Fibroblast of peridontal ligament (primary cell): ENCODE results near the gene MAST4.

Experiments used
- DNase-seq: peaks from one replicate; pipeline ENCODE4 v3.0.0-alpha.2; 2010; ENCODE audit errors: extremely low read depth

Gene MAST4

DNA sequence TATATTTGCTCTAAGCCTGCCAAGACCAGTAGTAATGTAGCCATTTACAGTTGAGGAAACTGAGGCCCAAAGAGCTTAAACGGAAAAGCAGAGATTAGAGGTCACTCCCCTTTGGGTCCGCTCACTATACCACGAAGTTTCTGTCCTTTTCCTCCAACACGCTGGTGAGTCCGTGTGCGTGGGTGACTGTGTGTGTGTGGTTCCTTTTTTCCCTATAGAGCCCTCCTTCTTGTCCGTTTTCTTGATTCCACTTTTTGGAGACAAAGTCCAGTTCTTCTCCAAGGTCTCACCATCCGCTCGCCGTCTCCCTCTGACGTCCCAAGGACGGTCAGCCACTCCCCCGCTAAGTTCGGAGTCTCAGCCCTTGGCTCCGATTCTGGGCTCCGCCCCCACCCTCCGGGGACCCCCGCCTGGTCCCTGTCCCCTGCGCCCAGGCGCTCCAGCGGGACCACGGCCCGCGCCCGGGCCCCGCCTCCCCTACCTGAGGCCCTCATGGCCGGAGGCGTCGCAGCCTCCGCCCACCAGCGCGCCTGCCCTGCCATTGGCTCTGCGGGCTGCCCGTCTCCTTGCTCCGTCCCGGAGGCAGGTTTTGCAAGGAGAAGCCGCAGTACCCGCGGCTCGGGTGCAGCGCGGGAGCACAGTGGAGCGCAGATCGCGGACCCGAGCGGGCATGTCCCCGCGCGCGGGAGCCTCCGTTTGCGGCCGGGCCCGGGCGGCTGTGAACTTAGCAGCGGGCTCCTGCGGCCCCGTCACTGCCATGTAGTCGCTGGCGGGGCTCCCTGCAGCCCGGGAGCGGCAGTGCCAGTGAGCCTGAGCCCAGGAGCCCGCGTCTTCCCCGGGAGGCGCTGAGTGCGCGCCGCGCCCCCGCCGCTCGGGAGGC is at the start of gene MAST4:
TSS of gene MAST4 (plus strand) at position 638 of the 880 bp plus-strand sequence. CDS start 263 bp downstream, outside the sequence.
- peak; percentile 71 for DNase-seq

DNA sequence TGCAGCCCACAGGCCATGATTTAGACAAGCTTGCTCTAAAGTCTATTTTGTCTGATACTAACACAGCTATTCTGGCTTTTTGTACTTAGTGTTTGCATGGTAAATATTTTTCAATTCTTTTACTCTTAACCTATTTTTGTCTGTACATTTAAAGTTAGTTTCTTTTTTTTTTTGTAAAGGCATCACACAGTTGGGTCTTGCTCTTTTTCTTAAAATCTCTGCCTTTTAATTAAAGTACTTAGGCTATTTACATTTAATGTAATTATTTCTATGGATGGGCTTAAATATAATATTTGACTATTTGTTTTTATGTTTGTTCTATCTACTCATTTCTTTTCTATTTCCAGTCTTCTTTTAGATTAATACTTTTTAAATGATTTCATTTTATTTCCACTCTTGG is 49.7 kb upstream of the MAST4 start:
- no peak for DNase-seq

DNA sequence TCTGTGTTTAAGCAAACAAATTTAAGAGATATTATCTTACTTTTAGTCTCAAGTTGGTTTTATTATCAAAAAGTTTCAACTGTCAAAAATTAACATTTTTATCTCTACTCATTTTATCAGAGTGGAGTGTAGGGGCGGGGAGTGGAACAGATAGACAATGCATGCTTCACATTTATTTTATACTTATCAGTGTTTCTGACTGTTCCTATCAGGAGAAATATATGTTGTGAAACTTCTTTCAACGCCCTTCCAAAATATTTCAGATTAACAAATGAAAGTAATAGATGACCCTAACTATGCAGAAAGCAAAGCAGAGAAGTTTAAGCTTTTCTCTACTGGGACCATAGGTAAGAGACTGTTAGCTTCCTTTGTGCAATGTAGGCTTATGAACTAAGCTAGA is 44.9 kb upstream of the MAST4 start:
- no peak for DNase-seq

DNA sequence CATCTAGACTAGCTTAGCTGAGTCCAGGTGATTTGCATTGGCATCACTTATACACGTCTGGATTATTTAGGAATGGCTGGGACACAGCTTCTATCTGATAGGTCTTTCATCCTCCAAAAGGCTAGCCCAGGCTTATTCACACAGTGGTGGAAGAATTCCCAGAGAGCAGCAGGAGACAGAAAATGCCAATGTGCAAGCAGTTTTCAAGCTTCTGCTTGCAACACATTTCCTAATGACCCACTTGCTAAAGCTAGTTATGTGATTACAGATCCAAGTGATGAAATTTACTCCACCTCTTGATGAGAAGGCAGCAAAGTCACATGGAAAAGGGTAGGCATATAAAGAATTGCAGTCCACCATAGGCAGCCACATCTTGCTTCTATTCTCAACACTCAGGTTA is 44.2 kb upstream of the MAST4 start:
- DNase-seq, result no peak

DNA sequence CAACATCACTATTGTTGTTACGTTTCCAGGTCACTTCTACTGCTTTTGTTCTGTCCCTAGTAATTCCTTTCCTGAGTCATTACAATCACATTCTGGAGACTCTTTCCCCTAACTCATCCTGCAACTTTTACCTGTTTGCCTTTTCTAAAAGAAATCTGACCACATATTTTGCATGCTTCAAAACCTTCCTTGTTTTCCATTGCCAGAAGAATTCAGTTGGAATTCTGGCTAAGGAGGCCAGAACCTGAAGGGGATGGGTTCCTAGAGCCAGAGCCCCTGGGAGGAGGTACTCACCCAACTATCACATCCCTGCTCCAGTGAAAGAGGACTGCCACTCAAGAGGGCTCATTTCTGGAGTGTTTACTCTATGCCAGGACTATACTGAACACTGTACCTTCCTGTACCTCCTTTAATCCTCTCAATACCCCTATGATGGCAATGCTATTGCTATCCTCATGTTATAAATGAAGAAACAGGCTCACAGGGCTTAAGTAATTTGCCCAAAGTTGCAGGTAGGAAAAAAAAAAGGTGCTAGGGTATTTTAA is 42.8 kb upstream of the MAST4 start:
- DNase-seq, result no peak

DNA sequence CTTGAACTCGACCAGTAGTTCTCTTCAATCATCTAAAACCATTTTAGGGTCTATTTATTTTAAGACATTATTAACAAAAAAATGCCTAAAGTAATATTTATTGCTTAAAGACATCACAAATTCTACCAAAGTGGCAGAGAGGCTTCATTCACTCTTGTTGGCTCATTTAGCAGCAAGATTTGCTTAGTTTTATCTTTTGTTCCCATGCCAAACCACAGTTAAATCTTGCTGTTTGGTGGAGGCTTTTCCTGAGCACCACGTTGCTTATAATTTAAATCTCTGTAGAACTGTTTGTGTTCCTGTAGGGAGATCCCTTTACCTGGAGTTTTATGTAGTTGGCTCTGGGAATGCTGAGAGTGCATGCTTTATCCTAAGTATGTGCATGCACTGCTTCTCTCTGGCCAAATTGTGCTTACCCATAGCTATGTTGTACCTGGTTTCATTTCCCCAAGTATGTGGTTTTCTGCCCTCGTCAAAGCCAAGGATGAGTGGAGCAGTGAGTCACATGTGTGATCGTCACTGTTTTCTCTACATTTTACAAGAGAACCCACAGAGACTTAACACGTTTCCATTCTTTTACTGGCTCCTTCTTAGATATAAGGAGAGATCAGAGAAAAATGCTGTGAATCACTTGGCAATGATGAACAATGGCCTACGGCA is 42.1 kb upstream of the MAST4 start:
- no peak for DNase-seq

DNA sequence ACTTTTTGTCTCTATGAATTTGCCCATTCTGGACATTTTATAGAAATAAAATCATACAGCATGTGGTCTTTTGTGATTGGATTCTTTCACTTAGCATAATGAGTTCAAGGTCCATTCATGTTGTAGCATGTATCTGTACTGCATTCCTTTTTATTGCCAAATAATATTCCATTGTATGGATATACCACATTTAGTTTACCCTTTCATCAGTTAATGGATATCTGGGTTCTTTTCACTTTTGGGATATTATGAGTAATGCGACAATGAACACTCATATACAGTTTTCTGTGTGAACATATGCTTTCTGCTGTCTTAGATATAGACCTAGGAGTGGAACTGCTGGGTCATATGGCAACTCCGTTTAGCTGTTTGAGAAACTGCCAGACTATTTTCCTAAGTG is 41.3 kb upstream of the MAST4 start:
- no peak for DNase-seq

DNA sequence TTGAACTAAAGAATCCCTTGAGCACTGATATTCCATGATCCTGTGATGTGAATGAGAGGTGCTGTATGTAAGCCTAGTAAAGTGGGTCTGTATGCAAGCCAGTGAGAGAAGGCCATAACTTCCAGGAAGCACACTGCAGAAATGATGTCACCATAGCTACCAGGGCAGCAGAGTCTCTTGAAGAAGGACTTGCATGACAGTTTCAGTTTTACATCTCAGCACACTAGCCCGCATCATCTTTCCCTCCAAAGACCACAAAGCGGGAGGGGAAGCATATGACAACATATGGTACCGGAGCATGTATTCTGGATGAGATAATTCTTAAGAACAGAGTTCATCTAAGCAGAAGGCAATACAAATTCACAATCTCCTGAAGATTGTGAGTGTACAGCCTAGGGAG is 37.6 kb upstream of the MAST4 start:
- no peak for DNase-seq

DNA sequence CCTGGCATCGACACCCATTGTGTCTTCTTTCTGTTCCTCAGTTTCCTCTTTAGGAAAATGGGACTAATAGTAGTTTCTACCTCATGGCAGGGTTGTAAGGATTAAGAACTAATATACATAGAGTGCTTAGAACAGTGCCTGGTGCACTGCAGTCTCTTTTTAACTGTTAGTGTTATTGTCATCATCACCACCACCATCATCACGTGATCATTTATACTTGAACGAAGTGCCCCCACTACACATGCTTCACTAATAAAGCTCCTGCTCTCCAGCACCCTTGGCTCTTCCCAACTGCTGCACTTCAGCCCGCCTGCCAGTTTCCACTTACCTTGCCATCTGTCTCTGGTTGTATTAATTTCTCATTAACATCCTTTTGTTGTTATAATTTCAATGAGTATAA is 35.8 kb upstream of the MAST4 start:
- no peak for DNase-seq

DNA sequence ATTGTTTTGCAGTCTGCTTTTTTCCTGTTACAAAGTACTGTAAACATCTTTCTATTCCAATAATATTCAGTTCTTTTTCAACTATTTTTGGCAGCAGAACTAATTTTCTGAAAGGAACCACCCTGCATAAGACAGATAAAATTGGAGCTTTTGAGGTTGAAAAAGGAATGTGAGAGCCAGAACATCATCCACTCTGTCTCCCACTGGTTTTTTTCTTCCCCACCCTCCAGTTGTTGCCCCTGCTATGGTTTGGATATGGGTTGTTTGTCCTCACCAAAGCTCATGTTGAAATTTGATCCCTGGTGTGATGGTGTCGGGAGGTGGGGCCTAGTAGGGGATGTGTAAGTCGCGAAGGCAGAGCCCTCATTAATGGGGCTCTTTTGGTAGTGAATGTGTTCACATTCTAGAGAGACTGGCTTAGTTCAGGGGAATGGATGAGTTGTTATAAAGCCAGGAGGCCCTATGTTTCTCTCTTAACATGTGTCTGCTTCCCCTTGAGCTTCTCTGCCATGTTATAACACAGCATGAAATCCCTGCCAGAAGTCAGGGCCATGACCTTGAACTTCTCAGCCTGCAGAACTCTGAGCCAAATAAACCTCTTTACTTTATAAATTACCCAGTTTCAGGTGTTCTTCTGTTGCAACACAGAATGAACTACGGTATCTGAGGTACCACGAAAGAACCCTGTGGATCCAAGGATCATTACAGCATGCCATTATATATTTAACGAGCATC is 34.8 kb upstream of the MAST4 start:
- no peak for DNase-seq

DNA sequence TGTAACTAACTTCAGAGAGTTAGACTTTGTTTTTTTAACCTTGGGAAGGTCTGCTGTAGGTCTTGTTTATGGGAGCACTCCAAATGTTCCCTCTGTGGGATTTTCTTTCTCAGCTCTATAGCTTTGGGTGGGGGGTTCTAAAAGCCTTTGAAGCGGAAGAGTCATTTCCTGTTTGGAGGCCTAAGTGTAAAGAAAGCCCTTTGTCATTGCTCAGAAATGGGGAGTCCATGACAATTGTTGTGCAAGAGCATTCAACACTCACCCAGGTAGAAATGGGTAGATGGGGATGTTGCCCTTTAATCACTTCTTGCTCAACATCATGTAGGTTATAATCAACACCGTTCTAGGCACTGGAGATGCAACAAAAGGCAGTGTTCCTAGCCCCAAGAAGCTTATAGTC is 30.3 kb upstream of the MAST4 start:
- no peak for DNase-seq

DNA sequence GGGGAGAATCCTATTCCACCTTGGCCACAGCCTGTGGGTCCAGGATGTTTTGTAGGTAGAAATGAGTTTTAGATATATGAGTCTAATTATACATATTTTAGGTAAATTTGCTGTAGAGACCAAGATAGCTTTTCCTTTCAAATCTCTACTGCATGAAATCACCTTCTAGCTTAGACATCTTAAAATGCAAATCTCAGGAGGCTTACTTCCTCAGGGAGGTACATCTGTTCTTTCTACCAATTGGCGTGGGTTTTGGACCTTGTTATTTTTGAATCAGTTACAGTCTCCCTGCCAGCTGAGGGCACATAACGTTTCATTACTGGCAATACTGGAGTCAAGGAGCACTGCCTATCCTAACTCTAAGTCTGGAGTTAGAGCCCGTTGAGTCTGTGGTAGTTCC is 28.7 kb upstream of the MAST4 start:
- DNase-seq, result no peak

DNA sequence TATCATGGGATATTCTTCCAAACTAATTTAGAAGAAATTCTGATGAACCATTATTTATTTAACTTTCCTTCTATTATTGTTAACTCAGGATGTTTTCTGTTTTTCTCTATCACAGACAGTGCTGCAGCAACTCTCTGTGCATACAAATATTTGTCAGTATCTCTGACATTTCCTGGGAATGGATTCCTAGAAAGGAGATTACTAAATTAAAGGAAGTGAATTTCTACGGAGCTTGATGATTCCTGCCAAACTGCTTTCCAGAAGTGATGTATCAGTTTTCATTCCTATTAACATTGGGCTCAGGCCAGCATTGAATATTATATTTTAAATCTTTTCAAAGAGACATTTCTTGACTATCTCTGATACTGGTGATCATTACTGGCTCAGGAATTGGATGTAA is 26.0 kb upstream of the MAST4 start:
- DNase-seq, result no peak

DNA sequence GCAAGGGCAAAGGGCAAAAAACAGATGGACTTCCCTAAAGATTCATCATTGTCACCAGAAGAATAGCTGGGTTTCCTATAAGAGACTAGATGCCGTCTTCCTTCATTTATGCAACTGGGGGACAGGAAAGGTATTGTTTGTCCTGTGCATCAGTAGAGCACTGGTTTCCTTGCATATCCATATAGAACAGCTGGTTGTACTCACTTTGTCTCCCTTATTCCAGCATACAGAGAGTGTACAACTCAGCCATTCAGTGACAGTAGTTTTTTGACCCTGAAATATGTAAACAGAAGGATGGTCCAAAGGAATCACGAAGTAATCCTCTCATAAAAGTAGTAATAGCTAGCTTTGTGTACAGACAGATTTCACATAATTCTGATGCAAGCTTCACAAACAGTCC is 22.5 kb upstream of the MAST4 start:
- DNase-seq, result no peak

DNA sequence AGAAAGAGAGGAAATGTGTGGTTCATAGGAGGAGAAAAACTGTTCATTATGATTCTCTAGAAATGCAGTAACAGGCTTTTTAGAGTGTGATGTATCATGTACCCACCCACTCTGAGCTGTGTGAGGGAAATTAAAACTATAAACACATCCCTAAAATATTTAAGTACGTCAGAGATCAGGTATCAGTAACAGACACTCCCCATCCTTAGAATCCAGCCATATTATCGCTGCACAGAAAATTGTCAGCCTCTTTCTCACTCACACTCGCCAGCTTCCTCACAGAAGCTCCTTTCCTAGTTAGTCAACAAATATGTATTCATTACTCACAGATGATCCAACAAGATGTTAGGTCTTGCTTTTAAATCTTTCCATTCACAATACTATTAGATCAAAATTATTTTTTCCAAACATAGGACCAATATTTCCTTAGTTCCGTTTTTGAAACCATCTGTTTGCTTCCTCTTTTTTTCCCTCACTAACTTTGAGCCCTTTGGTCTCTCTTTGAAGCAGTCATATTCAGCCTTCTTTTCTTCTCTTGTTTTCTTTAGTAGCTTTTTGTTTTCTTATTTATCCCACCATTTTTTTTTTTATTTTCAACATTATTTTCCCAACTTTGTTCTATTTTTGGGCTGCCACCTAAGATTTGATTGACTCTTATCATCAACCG is 13.6 kb upstream of the MAST4 start:
- DNase-seq, result no peak

DNA sequence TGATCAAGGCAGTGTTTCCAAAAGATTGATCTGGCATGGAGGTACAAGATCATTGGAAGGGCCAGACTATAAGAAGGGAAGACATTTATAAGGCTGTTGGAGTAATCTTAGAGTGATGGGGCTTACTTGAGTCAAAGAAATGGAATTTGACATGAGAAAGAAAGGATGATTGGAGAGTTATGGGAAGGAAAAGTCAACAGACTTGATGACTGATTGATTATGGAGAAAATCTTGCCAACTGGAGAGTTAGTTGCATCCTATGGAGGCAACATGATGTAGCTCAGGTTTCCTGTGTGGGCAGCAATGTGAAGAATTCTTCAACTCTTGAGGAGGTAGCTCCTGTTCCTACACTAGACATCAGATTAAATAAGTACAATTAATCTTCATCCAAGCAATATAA is 10.9 kb upstream of the MAST4 start:
- no peak for DNase-seq

DNA sequence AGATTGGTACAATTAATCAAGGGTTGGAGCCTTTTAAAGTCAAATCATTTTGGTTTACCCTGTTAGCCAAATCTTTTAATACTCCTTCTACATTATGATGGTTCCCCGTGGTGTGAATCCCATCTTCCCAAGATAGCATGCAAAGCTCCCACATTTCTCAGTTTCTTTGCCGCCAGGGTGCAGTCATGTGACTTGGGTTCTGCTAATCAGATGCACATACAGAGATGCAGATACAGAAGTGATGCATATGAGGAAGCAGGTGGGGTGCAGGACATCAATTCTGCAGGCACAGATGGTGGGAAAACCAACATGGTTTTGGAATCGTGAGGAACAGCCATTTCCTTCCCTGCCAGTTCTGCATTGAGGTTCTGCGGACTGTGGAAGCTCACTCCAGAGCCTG is 8.4 kb upstream of the MAST4 start:
- DNase-seq, result no peak

DNA sequence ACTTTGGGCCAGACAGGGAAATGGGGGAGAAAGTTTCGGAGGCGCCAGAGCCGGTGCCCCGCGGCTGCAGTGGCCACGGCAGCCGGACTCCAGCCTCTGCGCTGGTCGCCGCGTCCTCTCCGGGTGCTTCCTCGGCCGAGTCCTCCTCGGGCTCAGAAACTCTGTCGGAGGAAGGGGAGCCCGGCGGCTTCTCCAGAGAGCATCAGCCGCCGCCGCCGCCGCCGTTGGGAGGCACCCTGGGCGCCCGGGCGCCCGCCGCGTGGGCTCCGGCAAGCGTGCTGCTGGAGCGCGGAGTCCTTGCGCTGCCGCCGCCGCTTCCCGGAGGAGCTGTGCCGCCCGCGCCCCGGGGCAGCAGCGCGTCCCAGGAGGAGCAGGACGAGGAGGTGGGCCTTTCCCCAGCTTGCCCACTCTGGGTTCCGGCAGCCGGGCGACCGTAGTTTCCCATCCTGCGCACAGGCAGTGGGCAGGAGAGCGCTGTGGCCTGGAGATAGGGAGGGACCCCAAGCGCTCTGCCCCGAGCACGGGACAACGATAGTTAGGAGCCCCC is 516 bp downstream of the MAST4 start:
- DNase-seq, result peak; percentile 1

DNA sequence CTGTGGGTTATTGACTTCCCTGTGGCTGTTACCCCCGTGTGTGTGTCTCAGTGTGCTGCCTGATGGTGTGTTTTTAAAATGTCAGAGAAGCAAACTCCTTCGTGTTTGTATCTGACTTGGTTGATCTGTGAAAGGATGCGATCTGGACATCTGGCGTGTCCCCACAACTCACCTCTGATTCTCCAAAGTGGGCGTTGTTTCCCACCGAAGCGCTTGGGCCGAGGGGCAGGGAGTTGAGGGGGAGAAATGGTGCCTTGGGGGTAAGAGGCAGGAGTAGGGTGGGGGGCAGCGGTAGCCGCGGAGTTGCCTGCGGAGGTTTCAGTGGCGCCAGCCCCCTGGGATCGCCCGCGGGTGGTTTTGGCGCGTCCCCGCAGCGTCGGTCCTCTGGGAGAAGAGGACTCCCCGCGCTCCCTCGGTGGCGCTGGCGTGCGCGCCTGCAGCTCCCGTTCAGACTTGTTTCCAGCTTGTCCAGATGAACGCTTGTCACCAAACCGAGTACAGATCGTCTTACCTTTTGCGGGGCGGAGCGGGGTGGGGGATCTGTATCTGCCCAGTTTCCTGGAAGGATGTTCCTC is 1.1 kb downstream of the MAST4 start:
- peak; percentile 1 for DNase-seq

DNA sequence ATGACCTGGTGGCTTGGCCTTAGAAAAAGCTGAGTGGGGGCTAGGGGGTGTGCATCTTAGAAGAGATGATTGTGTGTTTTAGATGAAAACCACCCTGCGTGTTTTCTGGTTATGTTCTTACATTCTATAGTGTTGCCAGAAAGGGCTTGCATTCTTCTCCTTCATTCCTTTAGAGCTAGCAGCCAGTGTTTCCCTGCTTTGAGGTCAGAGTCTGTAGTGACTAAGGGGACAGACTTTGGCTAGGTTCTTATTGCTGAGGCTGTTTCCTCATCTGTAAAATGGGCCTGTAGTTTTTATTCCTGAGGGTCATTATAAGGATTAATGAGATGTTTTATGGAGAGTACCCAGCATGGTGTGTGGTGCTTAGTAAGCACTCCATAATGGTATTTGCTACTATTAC is 6.4 kb downstream of the MAST4 start:
- DNase-seq, result no peak

DNA sequence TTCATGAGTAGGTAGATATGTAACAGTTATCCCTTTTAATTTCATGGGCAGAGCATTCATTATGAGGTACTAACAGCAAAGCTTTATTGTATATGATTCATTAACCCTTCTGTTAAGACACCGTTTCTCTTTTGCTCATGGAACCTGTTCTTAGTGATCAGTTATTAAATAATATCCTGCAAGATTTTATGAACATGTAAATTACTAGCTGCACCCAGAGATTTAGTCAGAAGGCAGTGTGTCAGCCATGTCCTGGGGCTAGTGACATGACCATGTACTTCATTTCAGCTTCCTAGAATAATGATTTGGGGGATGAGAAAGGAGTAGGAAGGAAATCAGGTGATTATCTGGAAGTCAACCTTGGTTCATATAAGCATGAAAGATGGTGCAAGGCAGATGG is 7.0 kb downstream of the MAST4 start:
- no peak for DNase-seq
